PC-9 (cell line): Measurements from ENCODE around the gene BCL11A.

ENCODE experiments used
- CTCF ChIP-seq: fragments of 200-600 bp; sonication (generic); conservative IDR thresholded peaks from 2 replicates; pipeline ENCODE4 v1.6.1; 2017; ENCODE audit warnings: mixed run types, antibody characterized with exemption, mild to moderate bottlenecking, moderate library complexity
- EZH2 ChIP-seq: fragments of 200-600 bp; sonication (generic); IDR thresholded peaks from 2 replicates; pipeline ENCODE4 v1.8.0; 2017; ENCODE audit warnings: antibody characterized with exemption, low read depth

DNA sequence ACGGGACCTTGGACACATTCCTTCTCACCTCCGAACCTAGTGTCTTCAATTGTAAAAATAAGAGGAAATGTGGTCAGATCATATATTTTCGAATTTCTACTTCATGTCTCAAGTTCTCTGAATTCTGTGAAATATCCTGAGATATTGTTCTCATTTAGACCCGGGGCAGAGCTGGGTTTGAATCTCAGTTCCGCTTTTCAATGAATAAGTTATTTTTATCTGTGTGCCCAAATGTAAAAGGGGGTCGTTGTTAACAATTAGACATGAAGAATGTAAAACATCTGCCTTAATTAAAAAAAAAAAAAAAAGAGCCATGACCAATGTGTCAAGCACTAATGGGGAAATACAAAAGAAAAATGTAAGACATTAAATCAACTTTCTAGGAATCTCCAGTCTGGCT, 48.9 kb upstream of the BCL11A start:
- TF ChIP-seq CTCF (no peak), EZH2 (no peak)
